NCI-H1694 treated with DMSO at 0.1 percent for 48 hours (cell line): ENCODE measurements around the gene CNTNAP1.
A peak's percentile ranks its signal among the peaks of the same experiment; 100 is the strongest.

Source experiments
- DNase-seq: peaks from one replicate; lab custom pipeline; 2025; lab: John Stamatoyannopoulos, UW

CNTNAP1 gene

GRCh38 chr17:42685831-42686230 lies 3.5 kb downstream of the CNTNAP1 start:
- no peak for DNase-seq

- DNase-seq = peak; percentile 49
Observed at GRCh38 chr17:42686520-42687128, 4.3 kb downstream of the CNTNAP1 start.

- DNase-seq = no peak
Observed at GRCh38 chr17:42687707-42688320, 5.5 kb downstream of the CNTNAP1 start.

- DNase-seq = no peak
Observed at GRCh38 chr17:42690596-42690995, 8.3 kb downstream of the CNTNAP1 start.

- no peak for DNase-seq
Observed at GRCh38 chr17:42691021-42691545, 8.8 kb downstream of the CNTNAP1 start.

- no peak for DNase-seq
Observed at GRCh38 chr17:42692489-42692888, 10.2 kb downstream of the CNTNAP1 start.

- DNase-seq = no peak
Observed at GRCh38 chr17:42694524-42694923, 12.2 kb downstream of the CNTNAP1 start.

- no peak for DNase-seq
Observed at GRCh38 chr17:42695500-42695899, 13.2 kb downstream of the CNTNAP1 start.

- no peak for DNase-seq
Observed at GRCh38 chr17:42697108-42697811, 14.9 kb downstream of the CNTNAP1 start.

- DNase-seq = no peak
Observed at GRCh38 chr17:42698736-42699414, 16.5 kb downstream of the CNTNAP1 start.

GRCh38 chr17:42699415-42699740 lies 17.0 kb downstream of the CNTNAP1 start:
- no peak for DNase-seq

- no peak for DNase-seq
Observed at GRCh38 chr17:42700586-42701289, 18.4 kb downstream of the CNTNAP1 start.

- DNase-seq = no peak
Observed at GRCh38 chr17:42702446-42702845, 20.1 kb downstream of the CNTNAP1 start.

GRCh38 chr17:42704490-42704836 lies 22.1 kb downstream of the CNTNAP1 start:
- DNase-seq = no peak

- DNase-seq = no peak
Observed at GRCh38 chr17:42704837-42705494, 22.6 kb downstream of the CNTNAP1 start.

GRCh38 chr17:42706732-42707131 lies 24.4 kb downstream of the CNTNAP1 start:
- DNase-seq = no peak

GRCh38 chr17:42708588-42708987 lies 26.3 kb downstream of the CNTNAP1 start:
- DNase-seq = no peak

GRCh38 chr17:42709561-42709960 lies 27.2 kb downstream of the CNTNAP1 start:
- no peak for DNase-seq

- DNase-seq = peak; percentile 84
Observed at GRCh38 chr17:42720996-42721583, 38.8 kb downstream of the CNTNAP1 start.

GRCh38 chr17:42723636-42724035 lies 41.3 kb downstream of the CNTNAP1 start:
- DNase-seq = no peak

GRCh38 chr17:42725143-42725542 lies 42.8 kb downstream of the CNTNAP1 start:
- no peak for DNase-seq
